Gastrocnemius medialis (tissue), 4 donors: ENCODE data around the gene SPINT1. TPM values are rescaled to one million over a fixed set of nuclear protein-coding genes. Genes with fewer than 3 reads are reported as not detected.

Experiments used
- ATAC-seq, 2 donors: fragments of 150-250 bp; one replicate each; pipeline ENCODE4 v1.9.1; 2016
- DNase-seq, 2 donors: peaks; one replicate each; pipeline ENCODE4 v3.0.0-alpha.2; 2019
- H3K27ac ChIP-seq, 4 donors: fragments of 200-600 bp; sonication (generic); 1 replicate in 1 of 4; 2 replicates in 3 of 4; pipeline ENCODE4 v1.5.1; 2016 to 2018; ENCODE audit warnings: mild to moderate bottlenecking in 2 of 4, moderate library complexity in 1 of 4
- H3K27me3 ChIP-seq, 3 donors: fragments of 200-600 bp; sonication (generic) in 2 of 3; 1 replicate in 1 of 3; 2 replicates in 2 of 3; pipeline versions ENCODE4 v1.5.1 to v1.6.0; 2016 to 2019; ENCODE audit warnings: mild to moderate bottlenecking in 1 of 3, moderate library complexity in 1 of 3
- H3K36me3 ChIP-seq, 2 donors: fragments of 200-600 bp; sonication (generic) in 1 of 2; one replicate each; pipeline ENCODE4 v1.5.1; 2017 to 2018
- H3K4me1 ChIP-seq, 2 donors: fragments of 200-600 bp; sonication (generic) in 1 of 2; one replicate each; pipeline ENCODE4 v1.5.1; 2016 to 2017; ENCODE audit warnings: mild to moderate bottlenecking in 2 of 2
- H3K4me3 ChIP-seq, 4 donors: fragments of 200-600 bp; sonication (generic) in 3 of 4; 1 replicate in 1 of 4; 2 replicates in 3 of 4; pipeline ENCODE4 v1.5.1; 2016 to 2019; ENCODE audit warnings: mild to moderate bottlenecking in 2 of 4
- H3K9me3 ChIP-seq, 3 donors: fragments of 200-600 bp; sonication (generic) in 2 of 3; 1 replicate in 1 of 3; 2 replicates in 2 of 3; pipeline ENCODE4 v1.5.1; 2016 to 2019
- CTCF ChIP-seq, 5 experiments: fragments of 450-650 bp in 3 of 5; fragments of 200-600 bp in 2 of 5; sonication (generic) in 2 of 5; IDR thresholded peaks in 4 of 5; conservative IDR thresholded peaks in 1 of 5; 1 replicate in 4 of 5; 2 replicates in 1 of 5; pipeline ENCODE4 v1.5.1; 2016 to 2019; ENCODE audit warnings: antibody characterized with exemption in 5 of 5, mild to moderate bottlenecking in 3 of 5, moderate library complexity in 3 of 5
- POLR2A ChIP-seq, 2 donors: fragments of 450-650 bp; IDR thresholded peaks; one replicate each; pipeline ENCODE4 v1.6.1; 2017; ENCODE audit warnings: antibody characterized with exemption in 2 of 2, mild to moderate bottlenecking in 2 of 2, moderate library complexity in 2 of 2
- in situ Hi-C, 4 donors: fragments of 200-750 bp; cut with MboI; loops; one replicate each; pipeline versions ENCODE4 v1.15.0 to v1.8.0; 2017; ENCODE audit warnings: low sequenced_read_pairs in 4 of 4
- intact Hi-C: fragments of 100-400 bp; cut with DNase I; formaldehyde crosslinking; loops from one replicate; pipeline ENCODE4 v1.15.1; 2023; ENCODE audit warnings: low total_unique reads
- total RNA-seq, 4 donors: library from RNA; depleted of rRNA; stranded (reverse); fragments of >200 nt; gene quantifications; one replicate each; pipeline versions ENCODE4 v1.1.0 to v1.2.3, GENCODE V29; 2016

The SPINT1 gene
- total RNA-seq, 4 donors from 2014 or later: 0.42 to 5.0 (median 1.0) TPM; not detected in 1

GRCh38 chr15:40826423-40827075 is 17.3 kb upstream of the SPINT1 start:
- no peak overlapping the region for H3K4me3 ChIP-seq
- H3K9me3 ChIP-seq: no peaks in the 10 kb centered on the region
- TF ChIP-seq POLR2A (IDR thresholded peaks at IDR 0.05) (no peak), CTCF (IDR thresholded peaks at IDR 0.05 in 4 of 5, conservative IDR thresholded peaks at IDR 0.05 in 1 of 5) (no peak)
- H3K4me1 ChIP-seq: no peaks in the 10 kb centered on the region
- DNase-seq: no peak
- H3K36me3 ChIP-seq: no peaks in the 10 kb centered on the region
- in situ Hi-C loops: no loop called here
- intact Hi-C loops: no loop called here
- no peak overlapping the region for H3K27ac ChIP-seq
- no peaks in the 10 kb centered on the region for H3K27me3 ChIP-seq
- ATAC-seq: no peak

DNA sequence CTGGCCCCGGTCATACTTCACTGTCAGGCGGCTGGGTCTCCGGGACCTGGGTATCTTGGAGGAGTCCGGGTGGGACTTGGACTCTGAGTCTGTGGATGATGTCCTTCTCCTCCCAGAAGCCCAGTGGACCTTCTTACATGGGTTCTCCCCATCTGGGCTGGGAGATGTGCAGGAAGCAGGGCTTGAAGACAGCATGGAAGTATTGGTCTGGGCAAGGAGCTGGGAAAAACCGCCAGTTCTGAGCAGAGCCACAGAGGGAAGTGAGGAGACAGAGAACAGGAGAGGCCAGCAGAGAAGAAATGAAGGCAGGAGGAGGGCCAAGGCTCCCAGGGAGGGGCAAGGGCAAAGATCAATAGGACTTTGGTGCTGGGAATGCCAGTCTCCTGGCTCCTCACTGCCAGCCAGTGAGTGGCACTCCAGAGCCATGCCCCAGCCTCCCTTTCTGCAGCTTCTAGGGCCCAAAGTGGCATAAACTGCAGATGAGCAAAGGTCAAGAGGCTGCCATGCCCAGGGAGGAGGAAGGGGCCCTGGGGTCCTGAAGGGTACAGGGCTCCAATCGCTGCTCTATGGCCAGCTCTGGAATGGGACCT is 15.3 kb upstream of the SPINT1 start, which contains the start of gene PPP1R14D:
Gene PPP1R14D, minus strand, starts transcription at position 262 of the 590 bp plus-strand sequence. Its CDS starts 67 bp downstream, at position 195.
- TF ChIP-seq POLR2A (IDR thresholded peaks at IDR 0.05) (no peak), CTCF (IDR thresholded peaks at IDR 0.05 in 4 of 5, conservative IDR thresholded peaks at IDR 0.05 in 1 of 5) (no peak)
- H3K27me3 ChIP-seq: no peaks in the 10 kb centered on the region
- no peak for ATAC-seq
- no peak for DNase-seq
- H3K36me3 ChIP-seq: no peaks in the 10 kb centered on the region
- in situ Hi-C loops (no loop called here), intact Hi-C loops (no loop called here)
- H3K4me1 ChIP-seq: no peaks in the 10 kb centered on the region
- H3K27ac ChIP-seq: no peak within 1 kb of the TSS
- no peaks in the 10 kb centered on the region for H3K9me3 ChIP-seq
- H3K4me3 ChIP-seq: no peak within 1 kb of the TSS

- ATAC-seq: no peak
- no peaks in the 10 kb centered on the region for H3K27me3 ChIP-seq
- no peaks in the 10 kb centered on the region for H3K4me1 ChIP-seq
- DNase-seq: no peak
- H3K9me3 ChIP-seq: no peaks in the 10 kb centered on the region
- H3K36me3 ChIP-seq: no peaks in the 10 kb centered on the region
- intact Hi-C loops (no loop called here), in situ Hi-C loops (no loop called here)
- no peak overlapping the region for H3K27ac ChIP-seq
- no peak overlapping the region for H3K4me3 ChIP-seq
- no peak for TF ChIP-seq CTCF (IDR thresholded peaks at IDR 0.05 in 4 of 5, conservative IDR thresholded peaks at IDR 0.05 in 1 of 5)
Measured at GRCh38 chr15:40829115-40829514, 14.7 kb upstream of the SPINT1 start.

DNA sequence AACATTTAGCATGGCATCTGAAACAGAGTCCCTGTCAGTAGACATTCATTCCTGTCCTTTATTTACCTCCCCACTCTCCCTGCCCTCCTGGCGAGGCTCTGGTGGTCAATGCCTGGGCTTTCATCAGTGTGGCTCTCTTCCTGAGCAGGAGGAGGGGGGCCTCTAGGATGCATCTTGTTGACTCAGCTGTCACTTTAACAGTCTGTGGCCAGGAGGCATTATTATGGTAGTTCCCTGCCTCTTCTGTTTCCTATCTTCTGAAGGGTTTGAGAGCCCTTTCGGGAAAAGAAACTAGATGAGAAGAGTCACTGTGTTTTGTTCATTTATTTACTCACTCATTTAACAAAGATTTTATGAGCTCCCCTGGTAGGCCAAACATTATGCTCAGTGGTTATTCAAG is 13.0 kb upstream of the SPINT1 start:
- intact Hi-C loops: no loop called here
- no peak for TF ChIP-seq CTCF (IDR thresholded peaks at IDR 0.05 in 4 of 5, conservative IDR thresholded peaks at IDR 0.05 in 1 of 5)
- TF ChIP-seq POLR2A (IDR thresholded peaks at IDR 0.05): no peak
- no peak for DNase-seq
- Histone ChIP-seq H3K4me3 (no peak overlapping the region), H3K27ac (no peak overlapping the region), H3K4me1 (no peaks in the 10 kb centered on the region), H3K9me3 (no peaks in the 10 kb centered on the region), H3K36me3 (no peaks in the 10 kb centered on the region), H3K27me3 (no peaks in the 10 kb centered on the region)
- ATAC-seq: no peak
- in situ Hi-C loops: no loop called here
